Activated T-helper 17 cell treated with anti-CD3 and anti-CD28 coated beads, Interleukin-2, amount 50 U/mL, for 72 hours (primary cell): ENCODE results near the gene DIS3L. TPM values are rescaled to one million over a fixed set of nuclear protein-coding genes. Genes with fewer than 3 reads are reported as not detected.
"Not testable (repeated sequence)": the region's sequence is repeated elsewhere in the genome, so short reads cannot be mapped to it uniquely, and the experiment has no call there.

Experiments used
- ATAC-seq: fragments of 150-1000 bp; cut with Tn5 transposase; replicated peaks from 2 replicates; pipeline ENCODE4 v1.10.0; 2021; ENCODE audit warnings: mild to moderate bottlenecking, moderate library complexity
- H3K27ac Mint-ChIP-seq: one replicate; pipeline ENCODE4 v1.8.0; 2022; ENCODE audit warnings: mixed read lengths
- H3K27me3 Mint-ChIP-seq: one replicate; pipeline ENCODE4 v1.8.0; 2022; ENCODE audit warnings: mixed read lengths
- H3K36me3 Mint-ChIP-seq: one replicate; pipeline ENCODE4 v1.8.0; 2022; ENCODE audit warnings: low read depth, mild to moderate bottlenecking, mixed read lengths
- H3K4me1 Mint-ChIP-seq: one replicate; pipeline ENCODE4 v1.8.0; 2022; ENCODE audit warnings: mixed read lengths
- H3K4me3 Mint-ChIP-seq: one replicate; pipeline ENCODE4 v1.8.0; 2022; ENCODE audit warnings: mild to moderate bottlenecking, mixed read lengths
- H3K9me3 Mint-ChIP-seq: one replicate; pipeline ENCODE4 v1.8.0; 2022; ENCODE audit warnings: mixed read lengths
- total RNA-seq, 2 donors: library from RNA; stranded (reverse); gene quantifications; one replicate each; pipeline ENCODE4 v1.2.3, GENCODE V29; 2022

The DIS3L gene
- total RNA-seq, 2 donors from 2014 or later, result 14.6 to 34.4 TPM

GRCh38 chr15:66262837-66263236, 30.5 kb upstream of the DIS3L start:
- not testable (repeated sequence) for ATAC-seq, H3K36me3 Mint-ChIP-seq, H3K4me3 Mint-ChIP-seq, H3K27ac Mint-ChIP-seq, H3K9me3 Mint-ChIP-seq, H3K4me1 Mint-ChIP-seq
- peaks cover 25% of the 10 kb centered on the region for H3K27me3 Mint-ChIP-seq

- H3K27ac Mint-ChIP-seq, result no peak overlapping the region
- H3K4me1 Mint-ChIP-seq, result no peaks in the 10 kb centered on the region
- no peaks in the 10 kb centered on the region for H3K36me3 Mint-ChIP-seq
- H3K4me3 Mint-ChIP-seq, result no peak overlapping the region
- H3K9me3 Mint-ChIP-seq, result peaks cover 5% of the 10 kb centered on the region
- peaks cover 35% of the 10 kb centered on the region for H3K27me3 Mint-ChIP-seq
- ATAC-seq, result no peak
Measured at GRCh38 chr15:66264859-66265513, 28.4 kb upstream of the DIS3L start.

- no peaks in the 10 kb centered on the region for H3K9me3 Mint-ChIP-seq
- H3K4me1 Mint-ChIP-seq, result no peaks in the 10 kb centered on the region
- no peak for ATAC-seq
- no peak overlapping the region for H3K27ac Mint-ChIP-seq
- no peak overlapping the region for H3K4me3 Mint-ChIP-seq
- peaks cover 23% of the 10 kb centered on the region for H3K27me3 Mint-ChIP-seq
- H3K36me3 Mint-ChIP-seq, result no peaks in the 10 kb centered on the region
Measured at GRCh38 chr15:66269326-66270090, 23.9 kb upstream of the DIS3L start.

- H3K4me1 Mint-ChIP-seq, result no peaks in the 10 kb centered on the region
- no peak for ATAC-seq
- H3K36me3 Mint-ChIP-seq, result no peaks in the 10 kb centered on the region
- H3K27me3 Mint-ChIP-seq, result peaks cover 23% of the 10 kb centered on the region
- no peaks in the 10 kb centered on the region for H3K9me3 Mint-ChIP-seq
- no peak overlapping the region for H3K4me3 Mint-ChIP-seq
- no peak overlapping the region for H3K27ac Mint-ChIP-seq
Measured at GRCh38 chr15:66270932-66271331, 22.4 kb upstream of the DIS3L start.

GRCh38 chr15:66275352-66275751, 18.0 kb upstream of the DIS3L start:
- no peaks in the 10 kb centered on the region for H3K9me3 Mint-ChIP-seq
- ATAC-seq, result no peak
- H3K27ac Mint-ChIP-seq, result no peak overlapping the region
- peaks cover 4% of the 10 kb centered on the region for H3K27me3 Mint-ChIP-seq
- H3K36me3 Mint-ChIP-seq, result no peaks in the 10 kb centered on the region
- H3K4me3 Mint-ChIP-seq, result no peak overlapping the region
- no peaks in the 10 kb centered on the region for H3K4me1 Mint-ChIP-seq

GRCh38 chr15:66276546-66276945, 16.8 kb upstream of the DIS3L start:
- Mint-ChIP-seq H3K36me3 (no peaks in the 10 kb centered on the region), H3K27me3 (peaks cover 4% of the 10 kb centered on the region), H3K9me3 (no peaks in the 10 kb centered on the region), H3K27ac (no peak overlapping the region), H3K4me1 (no peaks in the 10 kb centered on the region), H3K4me3 (no peak overlapping the region)
- no peak for ATAC-seq

- Mint-ChIP-seq H3K4me3 (no peak overlapping the region), H3K9me3 (no peaks in the 10 kb centered on the region), H3K36me3 (no peaks in the 10 kb centered on the region), H3K27ac (no peak overlapping the region), H3K27me3 (peaks cover 4% of the 10 kb centered on the region), H3K4me1 (no peaks in the 10 kb centered on the region)
- ATAC-seq, result no peak
Measured at GRCh38 chr15:66278056-66278455, 15.3 kb upstream of the DIS3L start.

- ATAC-seq, result no peak
- Mint-ChIP-seq H3K36me3 (no peaks in the 10 kb centered on the region), H3K4me3 (no peak overlapping the region), H3K27ac (no peak overlapping the region), H3K27me3 (peaks cover 4% of the 10 kb centered on the region), H3K9me3 (no peaks in the 10 kb centered on the region), H3K4me1 (no peaks in the 10 kb centered on the region)
Measured at GRCh38 chr15:66278671-66279070, 14.7 kb upstream of the DIS3L start.

- no peak overlapping the region for H3K27ac Mint-ChIP-seq
- ATAC-seq, result no peak
- H3K4me1 Mint-ChIP-seq, result no peaks in the 10 kb centered on the region
- H3K9me3 Mint-ChIP-seq, result no peaks in the 10 kb centered on the region
- H3K27me3 Mint-ChIP-seq, result peaks cover 3% of the 10 kb centered on the region
- H3K4me3 Mint-ChIP-seq, result no peak overlapping the region
- H3K36me3 Mint-ChIP-seq, result no peaks in the 10 kb centered on the region
Measured at GRCh38 chr15:66284271-66284670, 9.1 kb upstream of the DIS3L start.

- no peaks in the 10 kb centered on the region for H3K36me3 Mint-ChIP-seq
- H3K4me1 Mint-ChIP-seq, result peaks cover 6% of the 10 kb centered on the region
- H3K9me3 Mint-ChIP-seq, result no peaks in the 10 kb centered on the region
- H3K4me3 Mint-ChIP-seq, result no peak overlapping the region
- no peaks in the 10 kb centered on the region for H3K27me3 Mint-ChIP-seq
- no peak for ATAC-seq
- no peak overlapping the region for H3K27ac Mint-ChIP-seq
Measured at GRCh38 chr15:66285533-66286280, 7.7 kb upstream of the DIS3L start.

GRCh38 chr15:66287461-66288057, 5.8 kb upstream of the DIS3L start:
- ATAC-seq, result no peak
- Mint-ChIP-seq H3K27me3 (no peaks in the 10 kb centered on the region), H3K9me3 (no peaks in the 10 kb centered on the region), H3K36me3 (no peaks in the 10 kb centered on the region), H3K27ac (no peak overlapping the region), H3K4me1 (peaks cover 17% of the 10 kb centered on the region), H3K4me3 (no peak overlapping the region)

GRCh38 chr15:66288093-66288492, 5.3 kb upstream of the DIS3L start:
- peaks cover 18% of the 10 kb centered on the region for H3K4me1 Mint-ChIP-seq
- H3K9me3 Mint-ChIP-seq, result no peaks in the 10 kb centered on the region
- no peaks in the 10 kb centered on the region for H3K36me3 Mint-ChIP-seq
- H3K27me3 Mint-ChIP-seq, result no peaks in the 10 kb centered on the region
- H3K27ac Mint-ChIP-seq, result no peak overlapping the region
- ATAC-seq, result no peak
- H3K4me3 Mint-ChIP-seq, result no peak overlapping the region

GRCh38 chr15:66288551-66289185, 4.7 kb upstream of the DIS3L start:
- H3K36me3 Mint-ChIP-seq, result no peaks in the 10 kb centered on the region
- H3K27ac Mint-ChIP-seq, result no peak overlapping the region
- ATAC-seq, result no peak
- H3K4me1 Mint-ChIP-seq, result peaks cover 18% of the 10 kb centered on the region
- H3K27me3 Mint-ChIP-seq, result no peaks in the 10 kb centered on the region
- H3K4me3 Mint-ChIP-seq, result no peak overlapping the region
- no peaks in the 10 kb centered on the region for H3K9me3 Mint-ChIP-seq

- H3K4me1 Mint-ChIP-seq, result peaks cover 25% of the 10 kb centered on the region
- H3K27me3 Mint-ChIP-seq, result no peaks in the 10 kb centered on the region
- H3K27ac Mint-ChIP-seq, result no peak overlapping the region
- peaks cover 6% of the 10 kb centered on the region for H3K36me3 Mint-ChIP-seq
- H3K9me3 Mint-ChIP-seq, result no peaks in the 10 kb centered on the region
- H3K4me3 Mint-ChIP-seq, result no peak overlapping the region
- no peak for ATAC-seq
Measured at GRCh38 chr15:66290007-66290406, 3.4 kb upstream of the DIS3L start.
